Measurements from ENCODE around the gene ARFGEF2.

ARFGEF2 gene

DNA sequence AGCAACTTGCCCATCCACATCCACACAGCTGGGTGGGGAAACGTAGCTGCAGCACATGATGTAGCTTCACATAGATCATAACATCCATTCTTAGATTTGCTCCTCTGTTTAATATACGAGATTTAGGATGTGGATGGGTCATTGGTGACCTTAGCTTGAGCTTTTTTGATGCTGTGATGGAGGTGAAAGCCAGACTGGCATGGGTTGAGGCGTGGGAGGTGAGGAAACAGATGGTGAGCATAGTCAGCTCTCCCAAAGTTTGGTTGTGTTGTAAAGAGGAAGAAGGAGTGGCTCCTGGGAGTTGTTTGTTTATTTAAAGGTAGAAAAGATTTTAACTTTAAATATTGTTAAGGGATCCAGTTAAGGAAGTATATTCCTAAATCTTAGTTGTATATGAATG is 5.3 kb downstream of the ARFGEF2 start:
- TF ChIP-seq EZH2 (IDR thresholded peaks at IDR 0.05; ENCODE audit: borderline replicate concordance, low read depth, low read length, severe bottlenecking) (no peak), CTCF (IDR thresholded peaks at IDR 0.05; ENCODE audit: borderline replicate concordance, extremely low read depth, low read length, poor library complexity, severe bottlenecking) (no peak)
- no peak overlapping the region for H3K27ac ChIP-seq (ENCODE audit: low read length)
- H3K4me1 ChIP-seq (ENCODE audit: insufficient read depth, low read length), result peaks cover 23% of the 10 kb centered on the region
- no peak overlapping the region for H3K4me3 ChIP-seq (ENCODE audit: low read depth in 1 of 2, low read length in 2 of 2)
- no peaks in the 10 kb centered on the region for H3K9me3 ChIP-seq (ENCODE audit: insufficient read depth, low read length, severe bottlenecking)
- no peak overlapping the region for H2AFZ ChIP-seq (ENCODE audit: low read depth, low read length)
- peaks cover 49% of the 10 kb centered on the region for H4K20me1 ChIP-seq (ENCODE audit: insufficient read depth, low read length)
- no peaks in the 10 kb centered on the region for H3K27me3 ChIP-seq (ENCODE audit: insufficient read depth, low read length, poor library complexity)
- DNase-seq (no peak), ATAC-seq (ENCODE audit: insufficient read depth, low read depth) (no peak)
- peaks cover 93% of the 10 kb centered on the region for H3K79me2 ChIP-seq (ENCODE audit: insufficient read depth, low read length)
- H3K36me3 ChIP-seq (ENCODE audit: insufficient read depth, low read length), result peaks cover 4% of the 10 kb centered on the region; the same call in 1 of the 2 replicates
- H3K4me2 ChIP-seq (ENCODE audit: insufficient read depth, low read length), result no peak overlapping the region
- H3K9ac ChIP-seq (ENCODE audit: low read depth, low read length), result no peak overlapping the region

GRCh38 chr20:48928832-48929725 is 7.6 kb downstream of the ARFGEF2 start:
- Histone ChIP-seq H3K4me3 (ENCODE audit: low read depth in 1 of 2, low read length in 2 of 2) (no peak overlapping the region), H3K9me3 (ENCODE audit: insufficient read depth, low read length, severe bottlenecking) (no peaks in the 10 kb centered on the region), H3K27me3 (ENCODE audit: insufficient read depth, low read length, poor library complexity) (no peaks in the 10 kb centered on the region), H3K4me1 (ENCODE audit: insufficient read depth, low read length) (peaks cover under 1% of the 10 kb centered on the region; the same call in 1 of the 2 replicates), H3K9ac (ENCODE audit: low read depth, low read length) (no peak overlapping the region), H4K20me1 (ENCODE audit: insufficient read depth, low read length) (peaks cover 68% of the 10 kb centered on the region), H3K27ac (ENCODE audit: low read length) (no peak overlapping the region), H3K36me3 (ENCODE audit: insufficient read depth, low read length) (no peaks in the 10 kb centered on the region), H3K79me2 (ENCODE audit: insufficient read depth, low read length) (peaks cover 90% of the 10 kb centered on the region), H2AFZ (ENCODE audit: low read depth, low read length) (no peak overlapping the region), H3K4me2 (ENCODE audit: insufficient read depth, low read length) (no peak overlapping the region)
- no peak for DNase-seq
- ATAC-seq (ENCODE audit: insufficient read depth, low read depth), result no peak
- TF ChIP-seq EZH2 (IDR thresholded peaks at IDR 0.05; ENCODE audit: borderline replicate concordance, low read depth, low read length, severe bottlenecking) (no peak), CTCF (IDR thresholded peaks at IDR 0.05; ENCODE audit: borderline replicate concordance, extremely low read depth, low read length, poor library complexity, severe bottlenecking) (no peak)

- ATAC-seq (ENCODE audit: insufficient read depth, low read depth) (no peak), DNase-seq (no peak)
- Histone ChIP-seq H3K27me3 (ENCODE audit: insufficient read depth, low read length, poor library complexity) (no peaks in the 10 kb centered on the region), H3K79me2 (ENCODE audit: insufficient read depth, low read length) (peaks cover 90% of the 10 kb centered on the region), H3K9ac (ENCODE audit: low read depth, low read length) (no peak overlapping the region), H3K4me2 (ENCODE audit: insufficient read depth, low read length) (no peak overlapping the region), H4K20me1 (ENCODE audit: insufficient read depth, low read length) (peaks cover 69% of the 10 kb centered on the region), H3K4me1 (ENCODE audit: insufficient read depth, low read length) (no peaks in the 10 kb centered on the region), H3K9me3 (ENCODE audit: insufficient read depth, low read length, severe bottlenecking) (no peaks in the 10 kb centered on the region), H3K36me3 (ENCODE audit: insufficient read depth, low read length) (no peaks in the 10 kb centered on the region), H3K27ac (ENCODE audit: low read length) (no peak overlapping the region), H3K4me3 (ENCODE audit: low read depth in 1 of 2, low read length in 2 of 2) (no peak overlapping the region), H2AFZ (ENCODE audit: low read depth, low read length) (no peak overlapping the region)
- TF ChIP-seq EZH2 (IDR thresholded peaks at IDR 0.05; ENCODE audit: borderline replicate concordance, low read depth, low read length, severe bottlenecking), result no peak
- no peak for TF ChIP-seq CTCF (IDR thresholded peaks at IDR 0.05; ENCODE audit: borderline replicate concordance, extremely low read depth, low read length, poor library complexity, severe bottlenecking)
Measured at GRCh38 chr20:48930035-48930434, 8.5 kb downstream of the ARFGEF2 start.
